Measurements from ENCODE around the gene KIF3C.
A peak's percentile ranks its signal among the peaks of the same experiment; 100 is the strongest.

KIF3C gene

GRCh38 chr2:26010943-26011342 lies 28.6 kb upstream of the KIF3C start:
- no peak overlapping the region for H3K4me3 ChIP-seq (ENCODE audit: low read depth, low read length)
- in situ Hi-C loops (cut with HindIII; ENCODE audit: low pct_ligation_motif_present, low sequenced_read_pairs), result no loop called here
- DNase-seq, result no peak
- H3K27me3 ChIP-seq (replicated peaks), result no peaks in the 10 kb centered on the region
- H3K27ac ChIP-seq, result no peak overlapping the region
- TF ChIP-seq CTCF (IDR thresholded peaks at IDR 0.05; ENCODE audit: low read depth, low read length, missing control alignments), result no peak
- no peaks in the 10 kb centered on the region for H3K36me3 ChIP-seq (replicated peaks)

- Histone ChIP-seq H3K36me3 (replicated peaks) (no peaks in the 10 kb centered on the region), H3K27me3 (replicated peaks) (no peaks in the 10 kb centered on the region), H3K27ac (no peak overlapping the region), H3K4me3 (ENCODE audit: low read depth, low read length) (no peak overlapping the region)
- in situ Hi-C loops (cut with HindIII; ENCODE audit: low pct_ligation_motif_present, low sequenced_read_pairs), result no loop called here
- no peak for DNase-seq
- TF ChIP-seq CTCF (IDR thresholded peaks at IDR 0.05; ENCODE audit: low read depth, low read length, missing control alignments), result no peak
Observed at GRCh38 chr2:26009567-26009963, 27.3 kb upstream of the KIF3C start.

- in situ Hi-C loops (cut with HindIII; ENCODE audit: low pct_ligation_motif_present, low sequenced_read_pairs), result no loop called here
- Histone ChIP-seq H3K27ac (no peak overlapping the region), H3K36me3 (replicated peaks) (no peaks in the 10 kb centered on the region), H3K27me3 (replicated peaks) (no peaks in the 10 kb centered on the region), H3K4me3 (ENCODE audit: low read depth, low read length) (no peak overlapping the region)
- DNase-seq, result peak; percentile 57
- no peak for TF ChIP-seq CTCF (IDR thresholded peaks at IDR 0.05; ENCODE audit: low read depth, low read length, missing control alignments)
Observed at GRCh38 chr2:26008851-26009566, 26.7 kb upstream of the KIF3C start.

- Histone ChIP-seq H3K4me3 (ENCODE audit: low read depth, low read length) (no peak overlapping the region), H3K36me3 (replicated peaks) (no peaks in the 10 kb centered on the region), H3K27ac (no peak overlapping the region), H3K27me3 (replicated peaks) (no peaks in the 10 kb centered on the region)
- in situ Hi-C loops (cut with HindIII; ENCODE audit: low pct_ligation_motif_present, low sequenced_read_pairs), result no loop called here
- no peak for TF ChIP-seq CTCF (IDR thresholded peaks at IDR 0.05; ENCODE audit: low read depth, low read length, missing control alignments)
- no peak for DNase-seq
Observed at GRCh38 chr2:26008095-26008494, 25.8 kb upstream of the KIF3C start.

GRCh38 chr2:26002632-26003310 lies 20.5 kb upstream of the KIF3C start:
- TF ChIP-seq CTCF (IDR thresholded peaks at IDR 0.05; ENCODE audit: low read depth, low read length, missing control alignments), result no peak
- H3K27ac ChIP-seq, result no peak overlapping the region
- no peak overlapping the region for H3K4me3 ChIP-seq (ENCODE audit: low read depth, low read length)
- no peaks in the 10 kb centered on the region for H3K27me3 ChIP-seq (replicated peaks)
- DNase-seq, result no peak
- no peaks in the 10 kb centered on the region for H3K36me3 ChIP-seq (replicated peaks)
- in situ Hi-C loops (cut with HindIII; ENCODE audit: low pct_ligation_motif_present, low sequenced_read_pairs), result no loop called here

Measured in brain microvascular endothelial cell (primary cell).